DMS153 treated with DMSO at 0.1 percent for 48 hours (cell line): ENCODE measurements around the gene ADGRG7.

Experiments
- DNase-seq: peaks from one replicate; lab custom pipeline; 2025; ENCODE audit not compliant: unreplicated experiment; lab: John Stamatoyannopoulos, UW

Gene ADGRG7

GRCh38 chr3:100600181-100601042 lies 9.0 kb upstream of the ADGRG7 start:
- no peak for DNase-seq

GRCh38 chr3:100602506-100603444 lies 6.6 kb upstream of the ADGRG7 start:
- DNase-seq, result no peak

GRCh38 chr3:100603469-100603868 lies 5.9 kb upstream of the ADGRG7 start:
- no peak for DNase-seq

- no peak for DNase-seq
Measured at GRCh38 chr3:100605358-100605757, 4.0 kb upstream of the ADGRG7 start.

- no peak for DNase-seq
Measured at GRCh38 chr3:100606894-100607512, 2.4 kb upstream of the ADGRG7 start.

- DNase-seq, result no peak
Measured at GRCh38 chr3:100609963-100610362, 562 bp downstream of the ADGRG7 start.

- no peak for DNase-seq
Measured at GRCh38 chr3:100611221-100611620, 1.8 kb downstream of the ADGRG7 start.

- DNase-seq, result no peak
Measured at GRCh38 chr3:100613721-100614390, 4.5 kb downstream of the ADGRG7 start.

GRCh38 chr3:100614941-100615340 lies 5.5 kb downstream of the ADGRG7 start:
- no peak for DNase-seq

- DNase-seq, result no peak
Measured at GRCh38 chr3:100615684-100616083, 6.3 kb downstream of the ADGRG7 start.

- DNase-seq, result no peak
Measured at GRCh38 chr3:100621251-100621650, 11.8 kb downstream of the ADGRG7 start.

GRCh38 chr3:100627491-100627890 lies 18.1 kb downstream of the ADGRG7 start:
- DNase-seq, result no peak

- no peak for DNase-seq
Measured at GRCh38 chr3:100629421-100630127, 20.2 kb downstream of the ADGRG7 start.

- no peak for DNase-seq
Measured at GRCh38 chr3:100630664-100631063, 21.3 kb downstream of the ADGRG7 start.

- no peak for DNase-seq
Measured at GRCh38 chr3:100631236-100631635, 21.8 kb downstream of the ADGRG7 start.

GRCh38 chr3:100634493-100635272 lies 25.3 kb downstream of the ADGRG7 start:
- DNase-seq, result no peak

GRCh38 chr3:100635273-100635701 lies 25.9 kb downstream of the ADGRG7 start:
- DNase-seq, result no peak

GRCh38 chr3:100637197-100637631 lies 27.8 kb downstream of the ADGRG7 start:
- no peak for DNase-seq

GRCh38 chr3:100640633-100641032 lies 31.2 kb downstream of the ADGRG7 start:
- DNase-seq, result no peak
